ENCODE data around the gene SCARB1. TPM values are rescaled to one million over a fixed set of nuclear protein-coding genes. Genes with fewer than 3 reads are reported as not detected.

SCARB1 gene
- total RNA-seq, 1 experiment from 2014 or later, result 115 TPM

- DNase-seq (ENCODE audit: extremely low read depth, low read depth), result no peak
Measured at GRCh38 chr12:124764870-124765580, 98.6 kb downstream of the SCARB1 start.

GRCh38 chr12:124764451-124764850, 99.2 kb downstream of the SCARB1 start:
- DNase-seq (ENCODE audit: extremely low read depth, low read depth), result no peak

- no peak for DNase-seq (ENCODE audit: extremely low read depth, low read depth)
Measured at GRCh38 chr12:124763594-124763979, 100.1 kb downstream of the SCARB1 start.

- no peak for DNase-seq (ENCODE audit: extremely low read depth, low read depth)
Measured at GRCh38 chr12:124762791-124763593, 100.7 kb downstream of the SCARB1 start.

GRCh38 chr12:124762384-124762783, 101.3 kb downstream of the SCARB1 start:
- no peak for DNase-seq (ENCODE audit: extremely low read depth, low read depth)

- DNase-seq (ENCODE audit: extremely low read depth, low read depth), result no peak
Measured at GRCh38 chr12:124761871-124762270, 101.8 kb downstream of the SCARB1 start.

- DNase-seq (ENCODE audit: extremely low read depth, low read depth), result no peak
Measured at GRCh38 chr12:124761056-124761455, 102.6 kb downstream of the SCARB1 start.

GRCh38 chr12:124760560-124760959, 103.1 kb downstream of the SCARB1 start:
- no peak for DNase-seq (ENCODE audit: extremely low read depth, low read depth)

- DNase-seq (ENCODE audit: extremely low read depth, low read depth), result no peak
Measured at GRCh38 chr12:124759841-124760503, 103.7 kb downstream of the SCARB1 start.

GRCh38 chr12:124758266-124759220, 105.1 kb downstream of the SCARB1 start:
- no peak for DNase-seq (ENCODE audit: extremely low read depth, low read depth)

- DNase-seq (ENCODE audit: extremely low read depth, low read depth), result no peak
Measured at GRCh38 chr12:124757329-124757728, 106.3 kb downstream of the SCARB1 start.

GRCh38 chr12:124756760-124757159, 106.9 kb downstream of the SCARB1 start:
- DNase-seq (ENCODE audit: extremely low read depth, low read depth), result no peak

GRCh38 chr12:124756166-124756565, 107.5 kb downstream of the SCARB1 start:
- DNase-seq (ENCODE audit: extremely low read depth, low read depth), result no peak

GRCh38 chr12:124755801-124756148, 107.9 kb downstream of the SCARB1 start:
- no peak for DNase-seq (ENCODE audit: extremely low read depth, low read depth)

- no peak for DNase-seq (ENCODE audit: extremely low read depth, low read depth)
Measured at GRCh38 chr12:124754949-124755800, 108.5 kb downstream of the SCARB1 start.

GRCh38 chr12:124754491-124754890, 109.2 kb downstream of the SCARB1 start:
- DNase-seq (ENCODE audit: extremely low read depth, low read depth), result no peak

- DNase-seq (ENCODE audit: extremely low read depth, low read depth), result no peak
Measured at GRCh38 chr12:124753993-124754392, 109.7 kb downstream of the SCARB1 start.

- DNase-seq (ENCODE audit: extremely low read depth, low read depth), result no peak
Measured at GRCh38 chr12:124753228-124753591, 110.5 kb downstream of the SCARB1 start.

GRCh38 chr12:124752437-124753227, 111.0 kb downstream of the SCARB1 start:
- DNase-seq (ENCODE audit: extremely low read depth, low read depth), result no peak
